Fibroblast of lung (primary cell): ENCODE measurements around the gene SMIM26. TPM values are rescaled to one million over a fixed set of nuclear protein-coding genes. Genes with fewer than 3 reads are reported as not detected.

ENCODE experiments used
- DNase-seq, 2 donors: peaks; one replicate each; pipeline versions ENCODE4 v3.0.0 to v3.0.0-alpha.2; 2010; ENCODE audit warnings: low read depth in 2 of 2
- H2AFZ ChIP-seq: 2 replicates; pipeline ENCODE4 v1.5.1; 2012; ENCODE audit warnings: low read length, control low read depth, inconsistent platforms
- H3K27ac ChIP-seq: 2 replicates; pipeline ENCODE4 v1.5.1; 2011; ENCODE audit warnings: low read length, control low read depth; ENCODE audit not compliant: insufficient read depth
- H3K27me3 ChIP-seq: 2 replicates; pipeline ENCODE4 v1.5.1; 2011; ENCODE audit warnings: mild to moderate bottlenecking, low read length; ENCODE audit not compliant: control insufficient read depth, insufficient read depth
- H3K36me3 ChIP-seq: 2 replicates; pipeline ENCODE4 v1.5.1; 2011; ENCODE audit warnings: low read length; ENCODE audit not compliant: control insufficient read depth, insufficient read depth
- H3K4me1 ChIP-seq: 2 replicates; pipeline ENCODE4 v1.5.1; 2011; ENCODE audit warnings: low read length; ENCODE audit not compliant: control insufficient read depth, insufficient read depth; ENCODE audit errors: extremely low read depth
- H3K4me2 ChIP-seq: 2 replicates; pipeline ENCODE4 v1.5.1; 2011; ENCODE audit warnings: low read length, control low read depth; ENCODE audit not compliant: insufficient read depth; ENCODE audit errors: extremely low read depth
- H3K4me3 ChIP-seq, 4 experiments: fragments of 200-600 bp in 1 of 4; sonication (generic) in 1 of 4; replicated peaks in 1 of 4; 2 replicates each; pipeline ENCODE4 v1.5.1; 2011 to 2016; ENCODE audit warnings: low read length in 4 of 4, low read depth in 3 of 4, mild to moderate bottlenecking in 3 of 4, control low read depth in 2 of 4, inconsistent platforms in 1 of 4, mixed read lengths in 1 of 4; ENCODE audit not compliant: insufficient read depth in 1 of 4; ENCODE audit errors: control extremely low read depth in 1 of 4
- H3K79me2 ChIP-seq: 2 replicates; pipeline ENCODE4 v1.5.1; 2012; ENCODE audit warnings: mild to moderate bottlenecking, low read length, inconsistent platforms; ENCODE audit not compliant: control insufficient read depth, insufficient read depth
- H3K9ac ChIP-seq: 2 replicates; pipeline ENCODE4 v1.5.1; 2011; ENCODE audit warnings: mild to moderate bottlenecking, low read length, control low read depth; ENCODE audit not compliant: insufficient read depth
- H3K9me3 ChIP-seq: 2 replicates; pipeline ENCODE4 v1.5.1; 2012; ENCODE audit warnings: low read depth, low read length; ENCODE audit not compliant: control insufficient read depth, insufficient read depth
- H4K20me1 ChIP-seq: 2 replicates; pipeline ENCODE4 v1.5.1; 2011; ENCODE audit warnings: low read length; ENCODE audit not compliant: control insufficient read depth, insufficient read depth; ENCODE audit errors: extremely low read depth
- CTCF ChIP-seq, 2 donors: IDR thresholded peaks in 1 of 2; conservative IDR thresholded peaks in 1 of 2; 1 replicate in 1 of 2; 2 replicates in 1 of 2; pipeline ENCODE4 v1.5.1; 2011 to 2012; ENCODE audit warnings: low read length in 2 of 2, control low read depth in 1 of 2, inconsistent platforms in 1 of 2, low read depth in 1 of 2, mild to moderate bottlenecking in 1 of 2
- EZH2 ChIP-seq: IDR thresholded peaks from 2 replicates; pipeline ENCODE4 v1.5.1; 2012; ENCODE audit warnings: low read length, control low read depth, mild to moderate bottlenecking; ENCODE audit errors: missing control alignments
- polyA plus RNA-seq, 2 donors: library from polyadenylated mRNA; depleted of rRNA in 1 of 2; stranded (reverse) in 1 of 2; unstranded in 1 of 2; fragments of >200 nt; gene quantifications; 2 replicates each; pipeline ENCODE4 v1.2.1, GENCODE V29; 2011 to 2012; ENCODE audit warnings: missing spikeins in 1 of 2
- total RNA-seq: library from RNA; depleted of rRNA; stranded (reverse); fragments of >200 nt; gene quantifications from 2 replicates; pipeline ENCODE4 v1.2.1, GENCODE V29; 2014

SMIM26 gene
- total and polyA plus RNA-seq, 2 donors (not counting 1 experiment from before 2014, with no cell fraction given) = 81.8 to 115 TPM

GRCh38 chr20:18585134-18585533, 17.9 kb downstream of the SMIM26 start:
- Histone ChIP-seq H3K27ac (no peak overlapping the region), H3K36me3 (no peaks in the 10 kb centered on the region), H2AFZ (no peak overlapping the region), H3K4me3 (no peak overlapping the region), H4K20me1 (no peaks in the 10 kb centered on the region), H3K27me3 (no peaks in the 10 kb centered on the region), H3K79me2 (peaks cover 5% of the 10 kb centered on the region), H3K4me2 (no peak overlapping the region), H3K9ac (no peak overlapping the region), H3K4me1 (no peaks in the 10 kb centered on the region), H3K9me3 (no peaks in the 10 kb centered on the region)
- peak; percentile 32 to 76 for DNase-seq
- TF ChIP-seq EZH2 (no peak), CTCF (conservative IDR thresholded peaks at IDR 0.05 in 1 of 2, IDR thresholded peaks at IDR 0.05 in 1 of 2; ENCODE audit: low read depth in 1 of 2, low read length in 2 of 2) (no peak)

- Histone ChIP-seq H2AFZ (peak within 1 kb of the TSS; percentile 91), H4K20me1 (no peaks in the 10 kb centered on the region), H3K4me1 (no peaks in the 10 kb centered on the region), H3K27me3 (no peaks in the 10 kb centered on the region), H3K27ac (peak within 1 kb of the TSS; percentile 87), H3K36me3 (no peaks in the 10 kb centered on the region), H3K79me2 (peaks cover 6% of the 10 kb centered on the region), H3K4me2 (peak within 1 kb of the TSS; percentile 94), H3K9ac (peak within 1 kb of the TSS; percentile 87), H3K4me3 (peak within 1 kb of the TSS; percentile 89 to 96 (median 94)), H3K9me3 (no peaks in the 10 kb centered on the region)
- no peak for TF ChIP-seq EZH2
- peak; percentile 45 to 54 for TF ChIP-seq CTCF (conservative IDR thresholded peaks at IDR 0.05 in 1 of 2, IDR thresholded peaks at IDR 0.05 in 1 of 2; ENCODE audit: low read depth in 1 of 2, low read length in 2 of 2)
- DNase-seq = peak; percentile 77 to 89
Measured at GRCh38 chr20:18587665-18588573, 20.7 kb downstream of the SMIM26 start, which contains the start of gene DTD1. Gene DTD1 (plus strand): TSS chr20:18588054. CDS start chr20:18588073, 19 bp downstream.

- no peak for DNase-seq
- TF ChIP-seq CTCF (conservative IDR thresholded peaks at IDR 0.05 in 1 of 2, IDR thresholded peaks at IDR 0.05 in 1 of 2; ENCODE audit: low read depth in 1 of 2, low read length in 2 of 2) (no peak), EZH2 (no peak)
Measured at GRCh38 chr20:18588574-18588933, 21.3 kb downstream of the SMIM26 start.

More at GRCh38 chr20:18588574-18588933, 21.3 kb downstream of the SMIM26 start:
- Histone ChIP-seq H3K27me3 (no peaks in the 10 kb centered on the region), H2AFZ (peak overlapping the region; percentile 91), H3K4me3 (peak overlapping the region; percentile 89 to 96 (median 94)), H3K4me2 (peak overlapping the region; percentile 94), H3K27ac (peak overlapping the region; percentile 87), H3K4me1 (no peaks in the 10 kb centered on the region), H3K79me2 (peaks cover 6% of the 10 kb centered on the region), H3K9me3 (no peaks in the 10 kb centered on the region), H3K36me3 (no peaks in the 10 kb centered on the region), H3K9ac (peak overlapping the region; percentile 87), H4K20me1 (no peaks in the 10 kb centered on the region)
